Measurements from ENCODE around the gene KRT6A.

DNA sequence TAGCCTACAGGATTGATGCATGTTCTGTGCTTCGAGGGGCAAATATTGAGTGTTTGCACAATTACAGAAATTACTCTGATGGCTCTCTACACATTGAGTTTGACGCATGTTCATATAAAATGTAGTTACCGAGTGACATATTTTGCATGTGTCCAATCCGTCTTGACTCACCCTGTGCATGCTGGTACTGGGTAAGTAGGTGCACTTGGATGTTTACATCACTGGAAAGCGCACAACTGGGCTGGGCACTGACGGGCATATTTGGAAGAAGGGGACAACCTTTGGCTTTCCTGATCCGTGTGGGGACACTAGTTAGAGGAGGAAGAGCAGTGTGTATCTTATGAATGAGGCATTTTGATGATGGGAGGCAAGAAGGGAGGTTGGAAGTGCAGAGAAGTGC lies 4.9 kb upstream of the KRT6A start:
- TF ChIP-seq PHF8 (CRISPR knock-in tag; IDR thresholded peaks at IDR 0.05) = no peak
- TF ChIP-seq CTCF (CRISPR knock-in tag; IDR thresholded peaks at IDR 0.05) = no peak
- no peak for TF ChIP-seq JUND (CRISPR knock-in tag; IDR thresholded peaks at IDR 0.05)
- no peak for TF ChIP-seq MED1 (CRISPR knock-in tag; IDR thresholded peaks at IDR 0.05)
- TF ChIP-seq CCAR2 (optimal IDR thresholded peaks at IDR 0.05; ENCODE audit: low read depth, low read length) = no peak
- TF ChIP-seq, protein P1, sequence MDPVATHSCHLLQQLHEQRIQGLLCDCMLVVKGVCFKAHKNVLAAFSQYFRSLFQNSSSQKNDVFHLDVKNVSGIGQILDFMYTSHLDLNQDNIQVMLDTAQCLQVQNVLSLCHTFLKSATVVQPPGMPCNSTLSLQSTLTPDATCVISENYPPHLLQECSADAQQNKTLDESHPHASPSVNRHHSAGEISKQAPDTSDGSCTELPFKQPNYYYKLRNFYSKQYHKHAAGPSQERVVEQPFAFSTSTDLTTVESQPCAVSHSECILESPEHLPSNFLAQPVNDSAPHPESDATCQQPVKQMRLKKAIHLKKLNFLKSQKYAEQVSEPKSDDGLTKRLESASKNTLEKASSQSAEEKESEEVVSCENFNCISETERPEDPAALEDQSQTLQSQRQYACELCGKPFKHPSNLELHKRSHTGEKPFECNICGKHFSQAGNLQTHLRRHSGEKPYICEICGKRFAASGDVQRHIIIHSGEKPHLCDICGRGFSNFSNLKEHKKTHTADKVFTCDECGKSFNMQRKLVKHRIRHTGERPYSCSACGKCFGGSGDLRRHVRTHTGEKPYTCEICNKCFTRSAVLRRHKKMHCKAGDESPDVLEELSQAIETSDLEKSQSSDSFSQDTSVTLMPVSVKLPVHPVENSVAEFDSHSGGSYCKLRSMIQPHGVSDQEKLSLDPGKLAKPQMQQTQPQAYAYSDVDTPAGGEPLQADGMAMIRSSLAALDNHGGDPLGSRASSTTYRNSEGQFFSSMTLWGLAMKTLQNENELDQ (CRISPR knock-in tag; IDR thresholded peaks at IDR 0.05; ENCODE audit: borderline replicate concordance) = no peak
- TF ChIP-seq, protein P2, sequence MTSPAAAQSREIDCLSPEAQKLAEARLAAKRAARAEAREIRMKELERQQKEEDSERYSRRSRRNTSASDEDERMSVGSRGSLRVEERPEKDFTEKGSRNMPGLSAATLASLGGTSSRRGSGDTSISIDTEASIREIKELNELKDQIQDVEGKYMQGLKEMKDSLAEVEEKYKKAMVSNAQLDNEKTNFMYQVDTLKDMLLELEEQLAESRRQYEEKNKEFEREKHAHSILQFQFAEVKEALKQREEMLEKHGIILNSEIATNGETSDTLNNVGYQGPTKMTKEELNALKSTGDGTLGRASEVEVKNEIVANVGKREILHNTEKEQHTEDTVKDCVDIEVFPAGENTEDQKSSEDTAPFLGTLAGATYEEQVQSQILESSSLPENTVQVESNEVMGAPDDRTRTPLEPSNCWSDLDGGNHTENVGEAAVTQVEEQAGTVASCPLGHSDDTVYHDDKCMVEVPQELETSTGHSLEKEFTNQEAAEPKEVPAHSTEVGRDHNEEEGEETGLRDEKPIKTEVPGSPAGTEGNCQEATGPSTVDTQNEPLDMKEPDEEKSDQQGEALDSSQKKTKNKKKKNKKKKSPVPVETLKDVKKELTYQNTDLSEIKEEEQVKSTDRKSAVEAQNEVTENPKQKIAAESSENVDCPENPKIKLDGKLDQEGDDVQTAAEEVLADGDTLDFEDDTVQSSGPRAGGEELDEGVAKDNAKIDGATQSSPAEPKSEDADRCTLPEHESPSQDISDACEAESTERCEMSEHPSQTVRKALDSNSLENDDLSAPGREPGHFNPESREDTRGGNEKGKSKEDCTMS (CRISPR knock-in tag; conservative IDR thresholded peaks at IDR 0.05) = no peak
- no peak for TF ChIP-seq ZSCAN5A (CRISPR knock-in tag; IDR thresholded peaks at IDR 0.05; ENCODE audit: borderline replicate concordance)
- TF ChIP-seq ZNF230 (CRISPR knock-in tag; IDR thresholded peaks at IDR 0.05) = no peak
- TF ChIP-seq SMC3 (IDR thresholded peaks at IDR 0.05; ENCODE audit: low read length) = no peak
